HG03139 (cell line): Measurements from ENCODE around the gene C11orf71.
A peak's percentile ranks its signal among the peaks of the same experiment; 100 is the strongest.

ENCODE experiments used
- ATAC-seq: cut with Tn5 transposase; IDR thresholded peaks from one replicate; pipeline ENCODE4 v1.9.1; 2021; ENCODE audit not compliant: unreplicated experiment

The C11orf71 gene

DNA sequence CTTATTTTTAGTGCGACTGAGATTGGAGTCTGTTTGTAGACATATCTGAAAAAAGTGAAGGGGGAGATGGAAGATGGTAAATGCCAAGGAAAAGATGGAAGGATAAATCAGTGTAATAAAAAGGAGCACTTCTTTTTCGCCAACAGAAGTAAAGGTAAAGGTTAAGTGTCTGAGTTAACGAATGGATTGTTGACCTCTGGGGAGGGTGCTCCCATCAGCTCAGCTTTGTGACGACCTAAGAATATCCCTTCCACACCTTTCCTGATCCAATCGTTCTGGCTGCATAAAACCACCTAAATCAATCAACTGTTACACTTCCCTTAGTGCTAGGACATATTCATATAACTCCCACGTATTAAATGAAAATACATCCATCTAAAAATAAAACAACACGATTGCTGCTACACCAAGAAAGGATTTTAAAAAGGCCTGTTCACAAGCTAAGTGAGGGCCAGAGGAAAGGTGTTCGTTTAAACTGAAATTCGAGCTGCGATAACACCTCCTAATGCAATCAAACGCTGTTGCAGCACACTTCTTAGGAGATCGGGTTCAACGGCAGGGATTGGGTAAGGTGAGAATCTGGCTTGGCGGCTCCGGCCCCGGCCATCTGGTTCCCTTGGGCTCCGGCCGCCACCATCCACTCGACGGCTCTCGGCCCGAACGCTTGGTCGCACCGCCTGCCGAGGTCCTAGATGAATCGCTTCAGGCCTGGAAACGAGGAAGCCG, 658 bp downstream of the C11orf71 start:
- ATAC-seq = peak; percentile 18

DNA sequence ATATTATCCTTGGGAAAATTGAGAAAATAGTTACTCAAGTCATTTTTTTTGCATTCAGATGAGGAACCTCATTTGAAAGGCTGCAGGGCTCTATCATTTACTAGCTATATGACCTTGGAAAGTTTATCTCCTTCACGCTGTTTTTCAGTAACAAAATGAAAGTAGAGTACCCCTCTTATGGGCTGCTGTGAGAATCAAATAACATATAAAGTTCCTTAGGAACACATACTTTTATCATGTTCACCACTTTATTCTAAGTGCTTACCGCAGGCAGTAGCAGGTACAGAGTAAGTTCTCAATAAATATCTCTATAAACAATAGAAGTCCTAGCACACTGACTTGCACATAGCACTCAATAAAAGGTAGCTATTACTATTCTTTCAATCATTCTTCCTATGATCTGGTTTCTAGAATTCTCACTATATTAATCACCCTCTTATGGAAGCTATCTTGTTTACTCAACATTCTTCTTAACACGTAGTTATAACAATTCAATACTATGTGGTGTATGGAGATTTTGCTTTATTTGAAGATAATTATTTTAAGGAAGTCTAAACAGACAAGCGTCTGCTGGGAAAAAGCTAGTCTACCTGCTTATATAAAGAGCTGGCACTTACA, 1.9 kb downstream of the C11orf71 start:
- no peak for ATAC-seq

DNA sequence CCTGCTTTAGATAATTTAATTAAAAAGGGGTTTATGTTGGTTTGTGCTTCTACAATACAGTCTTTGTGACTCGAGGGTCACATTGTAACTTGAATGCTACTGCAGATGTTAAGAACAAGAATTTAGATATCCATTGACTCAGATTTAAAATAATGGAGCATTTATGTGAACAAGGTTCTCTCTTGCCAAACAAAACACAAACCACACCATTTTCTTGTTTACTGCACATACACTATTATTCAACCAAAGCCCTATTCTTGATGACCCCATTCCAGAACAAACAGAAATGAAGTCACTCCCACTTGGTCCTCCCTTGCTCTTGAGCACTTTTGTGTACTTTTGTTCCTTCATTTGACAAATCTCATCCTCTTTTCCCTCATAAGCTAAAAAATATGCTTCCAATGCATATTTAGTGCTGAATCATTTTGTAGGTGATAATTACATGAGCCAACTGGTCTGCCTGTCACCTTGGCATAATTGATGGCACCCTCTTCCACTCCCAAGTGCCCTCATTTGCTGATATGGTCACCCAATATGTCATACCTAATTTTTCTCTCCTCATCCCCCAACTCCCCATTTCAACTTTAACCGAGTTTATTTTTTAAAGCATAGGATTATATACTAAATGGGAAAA, 2.8 kb downstream of the C11orf71 start:
- no peak for ATAC-seq

DNA sequence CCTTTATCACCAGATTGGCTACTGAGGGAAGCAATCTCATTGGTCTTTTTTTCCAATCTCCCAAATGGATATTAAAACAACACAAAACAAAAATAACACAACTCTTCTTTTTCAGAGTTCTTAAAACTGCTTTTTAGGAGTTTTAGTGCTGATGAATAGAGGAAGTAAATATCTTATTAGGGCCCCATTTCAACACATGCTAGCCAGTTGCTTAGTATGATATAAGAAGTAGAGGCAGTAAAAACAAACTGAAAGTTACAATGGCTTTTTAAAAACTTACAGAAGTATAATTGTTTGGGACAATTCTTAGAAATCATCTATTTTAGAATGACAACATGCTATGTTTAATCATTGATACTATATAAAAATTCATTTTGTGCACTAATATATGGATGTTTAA, 3.4 kb downstream of the C11orf71 start:
- no peak for ATAC-seq

DNA sequence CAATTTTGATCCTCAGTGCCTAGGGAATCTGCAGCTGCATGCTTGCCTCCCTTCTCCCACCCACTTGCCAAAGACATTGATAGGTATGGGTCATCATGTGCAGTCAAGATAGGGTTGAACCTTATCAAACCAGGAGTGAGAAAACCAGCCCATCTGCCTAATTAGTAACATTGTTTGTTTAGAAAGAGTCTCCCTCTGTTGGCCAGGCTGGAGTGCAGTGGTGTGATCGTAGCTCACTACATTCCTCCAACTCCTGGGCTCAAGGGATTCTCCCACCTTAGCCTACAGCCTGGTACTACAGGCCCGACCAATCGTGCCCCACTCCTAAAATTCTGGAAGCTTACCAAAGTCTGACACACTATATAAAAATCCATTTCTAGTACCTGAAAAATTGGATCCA, 4.6 kb downstream of the C11orf71 start:
- ATAC-seq = no peak

DNA sequence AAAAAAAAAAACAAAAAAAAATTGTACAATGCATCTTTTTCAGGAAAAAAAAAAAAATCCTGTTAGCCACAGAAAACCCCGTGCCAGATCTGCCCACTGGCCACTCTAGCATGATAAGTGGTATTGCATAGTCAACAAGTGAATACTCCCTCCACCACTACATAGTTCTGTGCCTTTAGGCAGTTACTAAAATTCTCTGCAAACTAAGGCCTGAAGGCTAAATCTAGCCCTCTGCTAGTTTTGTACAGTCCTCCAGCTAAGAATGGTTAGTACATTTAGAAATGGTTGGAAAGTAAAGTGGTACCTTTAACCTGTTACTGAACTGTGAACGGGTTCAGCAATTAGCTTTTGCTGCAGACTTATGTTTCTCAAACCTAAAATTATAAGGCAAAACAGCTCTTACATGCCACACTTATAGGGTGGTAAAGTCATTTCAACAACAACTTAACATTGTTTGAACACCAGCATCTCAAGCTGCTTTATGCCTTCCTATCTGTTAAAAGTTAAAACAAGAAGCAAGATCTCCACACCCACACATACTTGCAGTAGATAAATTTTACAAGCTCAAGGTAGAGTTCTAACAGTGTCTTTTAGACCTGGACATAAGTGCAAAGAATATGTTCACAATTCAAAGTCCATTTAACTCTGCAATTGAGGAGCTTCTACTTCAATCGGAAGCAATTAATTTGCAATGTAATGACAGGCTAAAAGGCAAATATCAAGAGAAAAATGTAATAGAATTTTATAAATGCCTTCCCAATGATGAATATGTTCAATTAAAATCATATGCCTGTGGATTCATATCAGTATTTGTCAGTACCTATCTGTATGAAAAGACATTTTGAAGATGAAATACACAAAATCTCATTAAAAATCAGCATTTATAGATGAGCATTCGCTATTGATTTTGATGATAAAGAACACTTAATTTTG, 7.3 kb downstream of the C11orf71 start:
- no peak for ATAC-seq

DNA sequence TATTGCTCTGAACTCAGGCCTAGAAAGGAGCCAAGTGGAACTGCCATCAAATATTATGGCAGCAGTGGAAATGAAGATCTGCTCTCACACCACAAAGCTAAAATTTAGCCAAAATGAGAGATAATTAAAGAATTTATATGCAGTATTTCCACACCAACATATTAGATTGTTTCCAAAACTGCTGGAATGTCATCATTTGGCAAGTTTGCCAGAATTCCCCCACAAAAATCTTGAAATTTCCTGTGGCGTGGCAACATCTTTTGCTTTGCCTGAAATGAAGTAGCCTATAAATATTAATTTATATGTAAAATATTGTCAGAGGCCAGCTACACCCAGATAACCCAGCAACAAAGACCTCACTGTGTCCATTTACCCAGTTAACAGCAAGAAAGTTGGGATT, 13.8 kb downstream of the C11orf71 start:
- ATAC-seq = no peak

DNA sequence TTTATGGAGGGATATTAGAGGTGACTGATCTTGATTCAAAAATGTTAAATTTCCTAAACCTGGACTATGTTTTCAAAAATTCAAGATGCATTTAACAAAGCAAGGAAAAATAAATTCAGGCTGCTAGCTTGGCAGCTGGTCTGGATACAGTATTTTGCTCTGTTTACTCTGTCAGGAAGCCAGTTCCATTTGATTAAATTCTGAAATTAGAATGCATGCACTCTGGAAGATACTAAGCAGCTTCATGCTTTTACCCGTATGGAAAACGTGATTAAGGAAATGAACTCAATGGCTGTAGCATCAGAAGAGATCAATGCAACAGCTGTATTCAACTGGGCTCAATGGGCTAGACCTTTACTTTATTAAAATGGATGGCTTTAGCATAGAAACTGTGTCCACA, 14.2 kb downstream of the C11orf71 start:
- no peak for ATAC-seq

DNA sequence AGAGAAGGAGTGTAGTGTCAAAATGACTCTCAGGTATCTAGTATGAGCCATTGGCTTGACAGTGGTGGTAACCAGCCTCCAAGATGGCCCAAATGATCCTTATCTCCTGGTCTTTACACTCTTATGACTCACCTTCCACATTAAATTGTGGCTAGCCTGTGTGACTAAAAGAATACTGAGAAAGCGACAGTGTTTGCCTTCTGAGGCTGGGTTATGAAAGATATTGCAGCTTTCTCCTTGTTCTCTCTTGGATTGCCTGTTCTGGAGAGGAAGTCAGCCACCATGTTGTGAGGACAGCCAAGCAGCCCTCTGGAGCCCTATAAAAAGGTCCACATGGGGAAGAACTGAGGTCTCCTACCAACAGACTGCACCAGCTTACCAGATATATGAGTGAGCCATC, 15.8 kb downstream of the C11orf71 start:
- ATAC-seq = no peak

DNA sequence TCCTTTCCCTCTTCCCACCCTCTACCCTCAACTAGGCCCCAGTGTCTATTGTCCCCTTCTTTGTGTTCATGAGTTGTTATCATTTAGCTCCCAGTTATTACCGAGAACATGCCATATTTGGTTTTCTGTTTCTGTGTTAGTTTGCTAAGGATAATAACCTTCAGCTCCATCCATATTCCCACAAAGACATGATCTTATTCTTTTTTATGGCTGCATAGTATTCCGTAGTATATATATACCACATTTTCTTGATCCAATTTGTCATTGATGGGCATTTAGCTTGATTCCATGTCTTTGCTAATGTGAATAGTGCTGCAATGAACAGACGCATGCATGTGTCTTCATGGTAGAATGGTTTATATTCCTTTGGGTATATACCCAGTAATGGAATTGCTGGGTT, 17.8 kb downstream of the C11orf71 start:
- ATAC-seq = no peak

DNA sequence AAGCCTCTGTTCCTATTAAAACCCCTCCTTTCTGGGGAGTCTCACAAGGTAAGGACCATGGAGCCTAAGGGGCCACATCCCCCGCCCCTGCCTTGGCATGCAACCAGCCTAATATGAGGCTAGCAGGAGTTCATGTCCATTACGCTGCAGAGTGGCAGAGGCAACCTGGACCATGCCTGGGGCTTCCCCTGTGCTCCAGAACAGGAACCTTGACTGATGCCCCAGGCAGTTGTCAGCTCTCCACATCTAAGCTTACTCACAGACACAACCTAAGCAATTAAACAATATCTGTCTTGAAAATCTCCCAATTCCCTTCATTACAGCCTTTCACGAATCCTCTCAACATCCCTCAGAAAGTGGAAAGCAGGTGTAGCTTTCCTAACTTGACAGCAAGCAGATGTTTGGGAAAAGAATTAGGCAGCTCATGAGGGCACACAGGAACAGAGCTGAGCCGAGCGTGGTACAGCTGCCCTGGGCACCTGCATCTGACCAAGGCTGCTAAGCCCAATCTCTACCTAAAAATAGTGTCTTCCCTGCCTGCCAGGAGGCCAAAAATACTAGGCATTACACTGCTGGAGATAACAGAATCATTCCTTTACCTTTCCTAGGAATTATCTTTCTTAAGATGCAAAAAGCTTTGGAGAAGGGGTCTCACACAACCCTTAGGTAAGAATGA, 20.8 kb downstream of the C11orf71 start:
- no peak for ATAC-seq

DNA sequence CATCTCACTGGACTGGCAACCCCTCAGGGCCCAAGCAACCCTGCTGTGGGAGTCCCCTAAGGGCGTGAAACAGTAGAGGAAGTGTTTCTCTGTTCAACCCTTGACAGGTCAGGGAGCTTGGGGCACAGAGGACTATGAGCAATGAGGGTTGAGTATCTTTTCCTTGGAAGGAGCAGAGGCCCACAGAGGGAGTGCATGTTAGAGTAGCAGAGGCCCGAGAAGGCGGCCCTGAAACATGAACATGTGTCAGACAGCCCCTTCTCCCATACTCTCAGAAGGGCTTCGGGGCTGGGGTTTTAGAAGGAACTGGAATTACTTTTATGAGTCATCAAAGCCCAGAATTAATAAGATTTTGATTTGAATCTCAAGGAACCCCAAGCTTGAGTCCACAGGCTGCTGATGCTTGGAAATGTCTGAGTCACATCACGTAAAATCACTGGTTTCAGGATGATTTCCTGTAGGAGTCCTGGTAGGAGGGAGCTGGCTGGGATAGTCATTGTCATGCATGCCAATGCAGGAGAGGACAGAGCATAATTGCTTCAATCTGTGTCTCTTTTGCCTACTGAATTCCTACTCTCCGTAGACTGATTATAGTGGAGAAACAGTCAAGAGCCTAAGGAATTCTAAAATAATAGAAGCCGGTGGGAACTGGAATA, 22.6 kb downstream of the C11orf71 start:
- ATAC-seq = no peak

DNA sequence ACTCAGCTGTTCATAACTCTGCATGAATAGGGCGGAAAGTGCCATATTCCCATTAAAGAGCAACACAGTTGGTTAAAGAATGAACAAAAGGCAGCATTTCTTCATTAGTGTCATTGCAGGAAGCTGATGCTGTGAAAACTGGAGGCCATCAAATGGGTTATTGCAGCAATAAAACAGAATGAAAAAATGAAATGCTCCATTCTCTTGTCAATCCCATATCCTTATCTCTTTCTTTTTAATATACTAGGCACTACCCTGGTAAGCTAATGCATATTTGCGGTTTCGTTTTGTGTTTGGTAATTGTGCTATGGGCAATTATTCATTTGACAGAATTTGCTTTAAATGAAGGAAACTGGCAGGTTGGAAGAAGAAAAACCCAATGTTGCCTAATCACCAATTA, 25.3 kb downstream of the C11orf71 start:
- no peak for ATAC-seq

DNA sequence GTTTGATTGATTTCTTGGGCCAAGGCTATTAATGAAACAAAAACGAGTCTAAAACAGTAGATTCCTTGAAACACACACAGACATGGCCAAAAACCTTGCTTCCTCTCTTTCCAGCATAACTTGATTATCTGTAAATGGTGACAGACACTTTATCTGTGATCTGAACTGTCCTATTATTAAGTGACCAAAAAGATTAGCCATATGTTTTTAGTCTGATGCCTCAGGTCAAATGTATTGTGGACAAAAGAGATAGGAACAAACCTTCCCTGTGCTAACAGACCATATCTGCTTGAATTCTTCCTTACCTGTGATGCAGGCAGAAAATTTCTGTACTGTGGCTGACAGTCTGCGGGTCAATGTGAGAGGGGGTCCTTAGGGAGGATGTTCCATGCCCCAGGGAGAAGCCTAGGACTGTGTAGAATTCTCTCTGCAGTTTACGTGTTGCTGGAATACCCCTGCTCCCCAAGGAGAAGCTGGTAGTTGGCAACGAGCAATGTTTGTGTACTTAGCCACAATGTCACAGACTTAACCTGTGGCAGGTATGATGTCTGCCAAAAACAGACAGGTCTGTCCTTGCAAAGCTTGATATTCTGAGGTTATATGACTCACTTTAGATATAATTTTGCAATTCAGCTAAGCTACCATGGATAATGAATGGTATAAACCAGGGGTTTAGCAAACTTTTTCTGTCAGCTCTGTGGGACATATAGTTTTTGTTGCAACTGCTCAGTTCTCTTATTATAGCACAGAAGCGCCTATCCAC, 31.2 kb downstream of the C11orf71 start:
- ATAC-seq = no peak

DNA sequence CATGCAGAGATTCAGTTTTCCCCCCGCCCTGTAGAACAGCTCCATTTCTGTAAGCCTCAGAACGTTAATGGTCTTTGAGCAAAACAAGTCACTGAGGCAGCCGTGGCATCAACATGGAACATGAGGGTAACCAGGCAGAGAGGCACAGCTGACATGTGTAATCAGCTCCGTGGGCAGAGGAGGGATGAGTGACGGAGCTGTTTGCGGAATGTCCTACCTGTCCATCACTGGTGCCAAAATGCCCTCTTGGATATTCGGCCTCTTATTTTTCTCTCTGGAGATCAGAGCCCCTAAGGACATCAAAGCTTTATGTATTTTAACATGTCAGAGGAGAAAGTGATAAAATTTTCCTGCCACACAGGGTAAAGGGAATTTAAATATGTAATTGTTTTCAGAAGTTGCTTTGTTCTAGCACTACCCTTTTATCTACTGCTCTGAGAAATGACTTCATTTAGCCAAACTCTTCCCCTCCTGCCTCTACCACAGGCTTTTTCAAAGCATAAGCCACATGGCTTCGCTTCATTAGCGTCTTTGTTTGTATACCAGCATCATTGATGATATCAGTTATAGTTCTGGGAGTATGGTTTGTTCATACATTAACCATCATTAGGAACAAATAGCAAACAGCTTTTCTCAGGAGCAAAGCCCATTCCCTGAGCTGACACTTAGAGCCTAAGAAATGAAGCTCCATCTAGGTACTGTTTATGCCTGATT, 32.9 kb downstream of the C11orf71 start:
- ATAC-seq = no peak

DNA sequence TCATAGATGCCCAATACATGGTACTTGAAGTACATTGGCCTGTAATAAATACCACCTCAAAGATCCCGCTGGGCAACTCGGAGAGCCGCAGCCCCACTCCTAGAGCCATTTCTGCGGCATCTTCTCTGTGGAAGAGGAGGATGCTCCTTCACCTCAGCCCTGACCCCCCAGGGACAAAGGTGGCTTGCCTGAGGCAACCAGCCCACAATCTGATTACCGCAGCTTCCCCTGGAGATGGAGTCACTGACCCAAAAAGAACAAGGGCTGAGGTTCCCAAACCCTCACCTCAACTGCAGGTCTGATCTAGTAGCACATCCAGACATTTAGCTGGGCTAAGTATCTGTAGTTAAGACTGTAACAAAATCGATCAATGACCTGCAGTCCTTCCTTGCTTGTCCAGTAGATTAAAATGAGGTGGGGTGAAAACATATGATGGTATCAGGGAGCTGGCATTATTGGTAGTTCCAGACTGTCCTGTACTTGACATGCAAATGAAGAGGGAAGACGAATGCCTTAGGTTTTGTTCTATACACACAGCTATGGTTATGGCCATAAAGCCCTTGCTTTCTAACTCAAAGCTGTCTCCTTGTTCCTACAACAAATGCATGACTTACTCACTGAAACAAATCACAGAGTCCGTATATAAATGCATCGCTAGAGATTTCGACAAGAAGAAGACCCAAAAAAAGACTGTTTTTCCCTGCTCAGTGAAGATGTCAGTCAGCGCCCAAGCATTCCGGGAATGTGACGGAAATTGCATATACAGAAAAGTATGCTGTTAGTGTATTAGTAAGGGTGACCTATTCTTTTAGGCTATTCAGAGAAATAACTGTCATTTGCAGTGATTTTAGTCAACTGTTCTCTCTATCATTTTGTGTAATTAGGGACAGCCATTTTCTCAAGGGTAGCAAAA, 33.7 kb downstream of the C11orf71 start:
- no peak for ATAC-seq

DNA sequence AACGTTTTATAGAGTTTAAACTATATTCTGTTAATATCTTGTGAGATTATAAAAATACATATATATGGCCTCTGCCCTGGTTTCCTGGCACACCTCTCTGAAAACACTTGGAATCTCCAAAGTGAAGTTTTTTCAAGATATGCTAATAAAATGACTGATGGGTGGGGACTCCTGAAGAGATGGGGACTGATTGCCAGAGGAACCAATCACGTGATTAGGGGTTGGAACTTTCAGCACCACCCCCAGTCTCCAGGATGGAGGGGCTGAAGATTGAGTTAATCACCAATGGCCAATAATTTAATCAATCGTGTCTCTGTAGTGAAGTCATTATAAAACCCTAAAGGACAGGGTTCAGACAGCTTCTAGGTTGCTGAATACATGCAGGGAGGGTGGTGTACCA, 37.4 kb downstream of the C11orf71 start:
- ATAC-seq = no peak

DNA sequence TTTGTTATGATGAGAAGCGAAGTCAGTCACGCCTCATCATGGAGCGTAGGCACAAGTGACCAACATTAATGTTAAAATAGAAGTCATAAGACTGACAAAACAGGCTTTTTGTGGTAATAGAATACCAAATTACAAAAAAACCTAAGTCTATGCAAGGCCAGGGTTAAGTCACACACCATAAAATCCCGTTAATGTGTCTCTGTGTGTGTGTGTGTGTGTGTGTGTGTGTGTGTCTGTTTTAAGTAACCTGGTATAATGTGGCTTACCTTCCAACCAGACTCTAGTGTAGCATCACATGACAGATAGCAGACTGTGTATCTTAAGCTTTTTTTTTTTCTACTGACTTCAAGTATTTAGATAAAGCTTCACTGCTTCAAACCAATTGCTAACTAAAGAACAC, 38.0 kb downstream of the C11orf71 start:
- no peak for ATAC-seq
